ENCODE results near the gene GSK3A.

DNA sequence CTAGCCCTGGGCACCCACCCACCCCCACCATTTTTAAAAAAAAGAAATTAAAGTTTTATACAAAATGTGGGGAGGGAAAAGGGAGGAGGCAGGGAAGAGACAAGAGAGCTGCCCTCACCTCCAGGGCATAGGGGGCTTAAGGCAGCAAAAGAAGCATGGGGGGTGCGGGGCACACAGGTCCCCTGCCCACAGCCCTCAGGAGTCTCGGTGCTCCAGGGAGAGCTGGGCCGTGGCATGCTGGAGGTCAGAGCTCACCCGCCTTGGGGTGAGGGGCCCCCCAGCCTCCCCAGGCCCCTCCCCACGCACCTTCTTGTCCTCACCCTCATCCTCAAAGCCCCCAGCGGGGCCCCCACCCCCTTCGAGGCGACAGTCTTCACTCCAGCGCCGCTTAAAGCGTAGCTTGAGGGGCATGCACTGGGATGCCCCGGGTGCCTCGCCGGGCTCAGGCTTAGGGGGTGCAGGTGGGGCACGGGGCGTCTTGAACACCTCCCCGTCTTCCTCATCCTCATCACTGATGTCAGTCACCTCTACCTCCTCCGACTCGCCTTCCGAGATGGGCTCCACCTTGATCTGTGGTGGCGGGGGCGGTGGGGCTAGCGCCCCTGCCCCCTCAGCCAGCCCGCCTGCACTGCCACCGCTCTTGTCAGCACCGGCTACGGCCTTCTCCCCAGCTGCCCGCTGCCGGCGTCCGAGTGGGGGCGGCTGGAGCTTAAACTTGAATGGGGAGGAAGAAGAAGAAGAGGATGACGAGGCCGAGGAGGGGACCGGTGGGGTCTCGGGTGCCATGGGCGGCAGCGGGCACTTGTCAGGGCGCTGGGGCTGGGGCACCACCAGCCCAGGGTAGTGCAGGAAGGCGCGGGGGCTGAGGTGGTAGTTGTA lies 6.1 kb upstream of the GSK3A start:
- TF ChIP-seq, protein P1, sequence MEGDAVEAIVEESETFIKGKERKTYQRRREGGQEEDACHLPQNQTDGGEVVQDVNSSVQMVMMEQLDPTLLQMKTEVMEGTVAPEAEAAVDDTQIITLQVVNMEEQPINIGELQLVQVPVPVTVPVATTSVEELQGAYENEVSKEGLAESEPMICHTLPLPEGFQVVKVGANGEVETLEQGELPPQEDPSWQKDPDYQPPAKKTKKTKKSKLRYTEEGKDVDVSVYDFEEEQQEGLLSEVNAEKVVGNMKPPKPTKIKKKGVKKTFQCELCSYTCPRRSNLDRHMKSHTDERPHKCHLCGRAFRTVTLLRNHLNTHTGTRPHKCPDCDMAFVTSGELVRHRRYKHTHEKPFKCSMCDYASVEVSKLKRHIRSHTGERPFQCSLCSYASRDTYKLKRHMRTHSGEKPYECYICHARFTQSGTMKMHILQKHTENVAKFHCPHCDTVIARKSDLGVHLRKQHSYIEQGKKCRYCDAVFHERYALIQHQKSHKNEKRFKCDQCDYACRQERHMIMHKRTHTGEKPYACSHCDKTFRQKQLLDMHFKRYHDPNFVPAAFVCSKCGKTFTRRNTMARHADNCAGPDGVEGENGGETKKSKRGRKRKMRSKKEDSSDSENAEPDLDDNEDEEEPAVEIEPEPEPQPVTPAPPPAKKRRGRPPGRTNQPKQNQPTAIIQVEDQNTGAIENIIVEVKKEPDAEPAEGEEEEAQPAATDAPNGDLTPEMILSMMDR (conservative IDR thresholded peaks at IDR 0.05; ENCODE audit: low read length): no peak
- TF ChIP-seq EZH2phosphoT487 (IDR thresholded peaks at IDR 0.05; ENCODE audit: borderline replicate concordance): no peak
